Measurements from ENCODE around the gene APBB1. TPM values are rescaled to one million over a fixed set of nuclear protein-coding genes. Genes with fewer than 3 reads are reported as not detected.
A peak's percentile ranks its signal among the peaks of the same experiment; 100 is the strongest.

Gene APBB1
- total and polyA plus RNA-seq, 9 of the 15 experiments (the other 6 are each of a cell fraction or from before 2014, with no cell fraction given): 0.04 to 0.73 (median 0.40) TPM

DNA sequence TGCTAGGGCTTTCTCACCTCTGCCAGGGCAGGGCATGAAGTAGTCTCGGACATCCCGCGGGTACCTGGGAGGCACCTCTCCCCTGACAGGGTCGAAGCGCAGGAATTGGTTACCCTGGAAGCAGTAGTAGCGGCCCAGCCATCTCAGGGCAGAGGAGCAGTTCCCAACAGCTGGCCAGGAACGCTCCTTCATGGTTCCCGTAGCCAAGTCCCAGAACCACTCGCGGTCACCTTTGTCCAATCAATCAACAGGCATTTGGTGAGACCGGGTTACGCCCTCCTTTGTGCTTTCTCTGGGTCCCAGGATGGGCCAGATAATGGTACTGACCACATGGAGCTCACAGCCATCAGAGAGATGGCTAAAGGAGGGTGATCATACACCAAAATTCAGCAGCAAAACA, 18.5 kb upstream of the APBB1 start (continued):
- TF ChIP-seq, protein P1, sequence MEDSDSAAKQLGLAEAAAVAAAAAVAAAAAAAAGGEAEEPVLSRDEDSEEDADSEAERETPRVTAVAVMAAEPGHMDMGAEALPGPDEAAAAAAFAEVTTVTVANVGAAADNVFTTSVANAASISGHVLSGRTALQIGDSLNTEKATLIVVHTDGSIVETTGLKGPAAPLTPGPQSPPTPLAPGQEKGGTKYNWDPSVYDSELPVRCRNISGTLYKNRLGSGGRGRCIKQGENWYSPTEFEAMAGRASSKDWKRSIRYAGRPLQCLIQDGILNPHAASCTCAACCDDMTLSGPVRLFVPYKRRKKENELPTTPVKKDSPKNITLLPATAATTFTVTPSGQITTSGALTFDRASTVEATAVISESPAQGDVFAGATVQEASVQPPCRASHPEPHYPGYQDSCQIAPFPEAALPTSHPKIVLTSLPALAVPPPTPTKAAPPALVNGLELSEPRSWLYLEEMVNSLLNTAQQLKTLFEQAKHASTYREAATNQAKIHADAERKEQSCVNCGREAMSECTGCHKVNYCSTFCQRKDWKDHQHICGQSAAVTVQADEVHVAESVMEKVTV (CRISPR knock-in tag; IDR thresholded peaks at IDR 0.05): no peak
- TF ChIP-seq, protein P2, sequence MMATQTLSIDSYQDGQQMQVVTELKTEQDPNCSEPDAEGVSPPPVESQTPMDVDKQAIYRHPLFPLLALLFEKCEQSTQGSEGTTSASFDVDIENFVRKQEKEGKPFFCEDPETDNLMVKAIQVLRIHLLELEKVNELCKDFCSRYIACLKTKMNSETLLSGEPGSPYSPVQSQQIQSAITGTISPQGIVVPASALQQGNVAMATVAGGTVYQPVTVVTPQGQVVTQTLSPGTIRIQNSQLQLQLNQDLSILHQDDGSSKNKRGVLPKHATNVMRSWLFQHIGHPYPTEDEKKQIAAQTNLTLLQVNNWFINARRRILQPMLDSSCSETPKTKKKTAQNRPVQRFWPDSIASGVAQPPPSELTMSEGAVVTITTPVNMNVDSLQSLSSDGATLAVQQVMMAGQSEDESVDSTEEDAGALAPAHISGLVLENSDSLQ (IDR thresholded peaks at IDR 0.05): peak; percentile 34; the same call in 1 of the 2 replicates
- TF ChIP-seq NR2C1 (IDR thresholded peaks at IDR 0.05) (no peak), NR2C1 (tag; IDR thresholded peaks at IDR 0.05) (no peak)

DNA sequence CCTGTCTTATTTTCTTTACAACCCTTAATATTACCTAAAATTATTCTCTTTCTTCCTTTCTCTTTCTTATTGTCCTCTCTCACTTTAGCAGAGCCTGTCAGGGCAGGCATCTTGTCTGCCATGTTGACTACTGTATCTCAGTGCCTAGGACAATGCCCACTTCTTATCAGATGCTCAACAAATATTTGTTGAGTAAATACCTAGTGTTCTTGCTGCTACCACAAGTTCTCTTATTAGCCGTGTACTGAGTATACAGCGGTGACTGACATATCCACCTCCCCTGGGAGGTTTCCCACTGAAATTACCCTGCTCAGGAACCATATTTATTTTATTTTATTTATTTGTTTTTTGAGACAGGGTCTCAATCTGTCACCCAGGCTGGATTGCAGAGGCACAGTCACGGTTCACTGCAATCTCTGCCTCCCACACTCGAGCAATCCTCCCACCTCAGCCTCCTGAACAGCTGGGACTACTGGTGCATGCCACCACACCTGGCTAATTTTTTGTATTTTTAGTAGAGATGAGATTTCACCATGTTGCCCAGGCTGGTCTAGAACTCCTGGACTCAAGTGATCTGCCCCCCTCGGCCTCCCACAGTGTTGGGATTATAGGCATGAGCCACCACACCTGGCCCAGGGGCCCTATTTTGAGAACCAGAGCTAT, 15.2 kb upstream of the APBB1 start:
- Histone ChIP-seq H3K4me2 (ENCODE audit: insufficient read depth, low read length) (no peak overlapping the region), H3K27me3 (ENCODE audit: control insufficient read depth in 2 of 2, insufficient read depth in 2 of 2, low read length in 2 of 2) (peaks cover 12 to 34% of the 10 kb centered on the region in 2 experiments; a peak in 3 of 5 replicates), H3K9me1 (ENCODE audit: control insufficient read depth, insufficient read depth, low read length) (no peaks in the 10 kb centered on the region), H2AFZ (ENCODE audit: low read depth, low read length) (no peak overlapping the region), H4K20me1 (replicated peaks; ENCODE audit: control insufficient read depth, insufficient read depth, low read length) (no peaks in the 10 kb centered on the region), H3K79me2 (ENCODE audit: control insufficient read depth, insufficient read depth, low read length) (no peaks in the 10 kb centered on the region), H3K4me1 (replicated peaks in 1 of 2; ENCODE audit: control insufficient read depth in 2 of 2, insufficient read depth in 2 of 2, low read length in 2 of 2) (peaks cover 0 to 3% of the 10 kb centered on the region in 2 experiments; a peak in 3 of 5 replicates), H3K27ac (ENCODE audit: extremely low read depth, low read depth, low read length) (no peak overlapping the region), H3K36me3 (ENCODE audit: control insufficient read depth, insufficient read depth, low read length) (no peaks in the 10 kb centered on the region), H3K9me3 (replicated peaks; ENCODE audit: control insufficient read depth, insufficient read depth, low read depth, low read length) (no peaks in the 10 kb centered on the region), H3K9ac (ENCODE audit: insufficient read depth in 1 of 2, low read depth in 2 of 2, low read length in 2 of 2) (no peak overlapping the region), H3K4me3 (no peak overlapping the region)
- FAIRE-seq: no peak
- 1% methylated on average over 5 of the region's 5 CpGs for WGBS (ENCODE audit: insufficient coverage, low coverage, missing lambda C conversion rate)
- DNase-seq (ENCODE audit: extremely low read depth in 1 of 4, low spot score in 3 of 4): no peak
- in situ Hi-C loops (cut with MboI): no loop called here
- intact Hi-C loops (cut with micrococcal nuclease): no loop called here
- POLR2A ChIA-PET: interaction anchor here (0.6 to 1.7 kb wide), 3 partner anchors 8 to 169 kb away, joined by 3 to 5 read pairs (median 3); partner anchors contain the start of genes APBB1, ILK and RRP8
- BruUV-seq (replicated peaks): no TSS peak
- ATAC-seq: no peak
- TF ChIP-seq, protein P3, sequence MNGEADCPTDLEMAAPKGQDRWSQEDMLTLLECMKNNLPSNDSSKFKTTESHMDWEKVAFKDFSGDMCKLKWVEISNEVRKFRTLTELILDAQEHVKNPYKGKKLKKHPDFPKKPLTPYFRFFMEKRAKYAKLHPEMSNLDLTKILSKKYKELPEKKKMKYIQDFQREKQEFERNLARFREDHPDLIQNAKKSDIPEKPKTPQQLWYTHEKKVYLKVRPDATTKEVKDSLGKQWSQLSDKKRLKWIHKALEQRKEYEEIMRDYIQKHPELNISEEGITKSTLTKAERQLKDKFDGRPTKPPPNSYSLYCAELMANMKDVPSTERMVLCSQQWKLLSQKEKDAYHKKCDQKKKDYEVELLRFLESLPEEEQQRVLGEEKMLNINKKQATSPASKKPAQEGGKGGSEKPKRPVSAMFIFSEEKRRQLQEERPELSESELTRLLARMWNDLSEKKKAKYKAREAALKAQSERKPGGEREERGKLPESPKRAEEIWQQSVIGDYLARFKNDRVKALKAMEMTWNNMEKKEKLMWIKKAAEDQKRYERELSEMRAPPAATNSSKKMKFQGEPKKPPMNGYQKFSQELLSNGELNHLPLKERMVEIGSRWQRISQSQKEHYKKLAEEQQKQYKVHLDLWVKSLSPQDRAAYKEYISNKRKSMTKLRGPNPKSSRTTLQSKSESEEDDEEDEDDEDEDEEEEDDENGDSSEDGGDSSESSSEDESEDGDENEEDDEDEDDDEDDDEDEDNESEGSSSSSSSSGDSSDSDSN (IDR thresholded peaks at IDR 0.05; ENCODE audit: borderline replicate concordance in 1 of 2, low read depth in 2 of 2, low read length in 2 of 2): no peak
- TF ChIP-seq EWSR1 (IDR thresholded peaks at IDR 0.05; ENCODE audit: borderline replicate concordance, low read depth, partially characterized antibody) (no peak), CTBP1 (IDR thresholded peaks at IDR 0.05; ENCODE audit: borderline replicate concordance) (no peak), PHB (CRISPR knock-in tag; IDR thresholded peaks at IDR 0.05) (no peak), ZNF644 (tag; IDR thresholded peaks at IDR 0.05; ENCODE audit: low read depth) (no peak), STAG1 (CRISPR knock-in tag; IDR thresholded peaks at IDR 0.05; ENCODE audit: borderline replicate concordance) (no peak), CSDE1 (IDR thresholded peaks at IDR 0.05) (no peak), TARDBP (IDR thresholded peaks at IDR 0.05) (no peak), CBX1 (IDR thresholded peaks at IDR 0.05; ENCODE audit: low read depth) (no peak), SIN3B (IDR thresholded peaks at IDR 0.05; ENCODE audit: low read depth) (no peak), ZNF785 (CRISPR knock-in tag; IDR thresholded peaks at IDR 0.05) (no peak), KDM2B (CRISPR knock-in tag; IDR thresholded peaks at IDR 0.05) (no peak), NONO (IDR thresholded peaks at IDR 0.05; ENCODE audit: low read depth in 2 of 2, low read length in 1 of 2) (no peak), FOXK1 (CRISPR knock-in tag; IDR thresholded peaks at IDR 0.05; ENCODE audit: borderline replicate concordance) (no peak)
- CTCF ChIA-PET (ENCODE audit: low intra/inter-chr PET ratio): no interaction called here

Measured in K562 (cell line).